Activated T-cell treated with anti-CD3 and anti-CD28 coated beads for 4 hours (primary cell): Measurements from ENCODE around the gene CLRN3.

Experiments used
- DNase-seq: peaks from one replicate; pipeline ENCODE4 v3.0.0-alpha.2; 2020

The CLRN3 gene

GRCh38 chr10:127894146-127894545 lies 1.4 kb upstream of the CLRN3 start:
- DNase-seq = no peak

DNA sequence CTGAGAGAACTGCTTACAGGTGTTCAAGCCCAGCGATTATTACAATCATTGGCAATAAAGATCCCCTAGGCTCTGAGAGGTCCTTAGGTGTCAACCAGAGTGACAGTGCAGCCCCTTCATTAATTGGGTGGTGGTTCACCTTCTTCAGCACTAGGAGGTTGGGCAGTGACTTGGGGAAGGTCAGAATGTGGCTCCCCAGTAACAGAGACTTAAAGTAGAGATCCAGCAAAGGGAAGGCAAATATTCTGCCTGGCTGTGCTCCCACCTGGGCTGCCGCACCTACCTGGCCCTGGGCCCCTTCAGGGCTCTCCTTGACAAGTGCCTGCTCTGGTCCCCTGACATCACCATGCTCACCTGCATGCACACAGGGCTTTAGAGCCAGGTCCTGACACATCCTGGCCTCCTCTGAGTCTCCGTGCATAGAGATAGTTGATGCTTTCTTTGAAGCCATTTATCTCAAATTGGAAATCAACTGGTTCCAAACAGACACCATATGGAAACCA lies 1.9 kb downstream of the CLRN3 start:
- no peak for DNase-seq

GRCh38 chr10:127890216-127890615 lies 2.5 kb downstream of the CLRN3 start:
- DNase-seq = no peak

DNA sequence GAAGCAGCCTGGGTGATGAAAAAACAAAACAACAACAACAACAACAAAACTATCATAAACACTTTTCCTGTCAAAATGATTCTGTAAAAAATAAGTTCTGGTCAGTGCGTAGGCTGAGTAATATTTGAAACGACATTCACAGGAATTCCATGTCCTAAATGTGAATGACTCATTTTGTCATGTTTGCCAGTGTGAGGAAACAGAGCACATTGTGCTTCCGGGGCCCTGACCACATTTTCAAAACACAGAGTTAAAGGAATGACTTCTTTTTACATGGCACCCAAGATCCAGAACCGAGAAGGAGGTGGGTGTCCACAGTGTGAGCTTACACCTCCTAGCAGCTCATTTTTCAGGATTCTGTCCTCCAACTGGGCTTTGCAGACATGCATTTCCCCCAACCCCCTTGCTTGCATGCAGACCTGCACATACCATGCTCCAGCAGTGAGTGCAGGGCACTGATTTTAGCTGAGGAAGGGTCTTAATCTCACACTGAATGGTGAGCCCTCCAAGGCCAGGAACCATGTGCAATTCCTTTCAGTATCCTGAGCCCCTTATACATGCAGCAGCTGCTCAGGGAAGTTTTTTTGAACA lies 3.0 kb downstream of the CLRN3 start:
- no peak for DNase-seq

DNA sequence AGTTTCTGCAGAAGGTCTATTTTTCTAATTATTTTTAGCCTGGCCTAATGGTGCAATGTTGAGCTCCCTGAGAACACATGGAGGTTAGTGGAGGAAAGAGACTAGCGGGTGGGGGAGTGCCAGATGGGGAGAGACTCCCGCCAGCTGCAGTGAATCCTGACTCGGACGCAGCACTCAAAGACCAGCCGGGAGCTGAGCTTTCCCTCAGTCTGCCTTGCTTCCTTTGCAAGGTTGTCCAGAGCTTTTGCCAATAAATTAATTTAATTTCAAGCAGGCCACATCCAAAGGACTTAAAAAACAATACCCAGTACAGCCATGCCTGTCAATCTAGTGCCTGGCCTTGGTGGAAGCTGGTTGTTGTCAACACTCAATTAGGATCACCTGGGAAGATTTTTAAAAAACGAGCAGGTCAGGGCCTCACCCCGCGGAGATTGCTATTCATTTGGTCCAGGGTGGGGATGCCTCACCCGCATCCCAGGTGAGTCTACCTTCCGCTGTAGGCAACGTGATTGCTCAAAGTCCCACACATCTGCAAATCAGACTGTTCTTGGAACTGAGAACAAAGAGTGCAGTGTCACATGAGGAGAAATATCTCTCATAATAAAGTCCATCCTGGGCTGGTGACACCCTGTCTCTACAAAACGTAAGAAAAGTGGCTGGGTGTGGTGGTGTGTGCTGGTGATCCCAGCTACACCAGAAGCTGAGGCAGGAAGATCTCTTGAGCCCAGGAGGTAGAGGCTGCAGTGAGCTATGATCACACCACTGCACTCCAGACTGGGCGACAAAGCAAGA lies 4.0 kb downstream of the CLRN3 start:
- DNase-seq = no peak

- DNase-seq = no peak
These were observed 5.0 kb downstream of the CLRN3 start for GRCh38 chr10:127887541-127888415.

GRCh38 chr10:127886371-127887051 lies 6.2 kb downstream of the CLRN3 start:
- no peak for DNase-seq

DNA sequence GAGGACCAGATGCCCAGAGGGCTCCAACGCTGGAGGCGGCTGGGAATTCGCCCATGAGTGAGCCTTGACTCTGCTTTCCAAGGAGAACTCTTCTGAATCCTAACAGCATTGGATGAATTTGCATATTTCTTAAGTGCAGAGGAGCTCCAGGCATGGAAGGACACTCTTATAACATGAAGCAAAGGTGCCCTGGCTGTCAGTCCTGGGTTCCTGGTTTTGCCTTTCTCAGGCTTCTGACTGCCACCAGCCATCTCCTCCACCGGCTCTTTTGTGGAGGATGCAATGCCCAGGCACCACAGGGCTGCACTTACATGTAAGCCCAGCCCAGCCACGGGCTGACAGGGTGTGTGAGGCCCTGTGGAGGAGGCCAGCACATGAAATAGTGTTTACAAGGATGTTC lies 8.2 kb downstream of the CLRN3 start:
- no peak for DNase-seq

DNA sequence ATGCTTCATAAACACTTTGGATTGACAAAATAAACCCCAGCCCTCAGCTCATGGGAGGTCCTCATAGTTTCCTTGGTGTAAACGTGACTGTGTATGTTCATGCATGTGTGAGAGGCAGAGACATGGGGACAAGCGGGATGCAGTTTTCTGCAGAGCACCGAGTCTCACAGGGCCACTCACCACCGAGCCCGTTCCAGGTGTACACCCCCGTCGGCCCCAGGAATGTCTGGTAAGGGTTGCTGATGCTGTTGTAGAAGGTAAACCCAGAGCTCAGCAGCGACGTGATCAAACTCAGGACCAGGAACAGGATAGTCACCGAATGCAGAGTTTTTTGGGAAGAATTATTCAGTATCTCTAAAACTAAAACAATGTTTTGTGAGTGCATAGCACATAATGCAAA lies 9.2 kb downstream of the CLRN3 start:
- DNase-seq = no peak

DNA sequence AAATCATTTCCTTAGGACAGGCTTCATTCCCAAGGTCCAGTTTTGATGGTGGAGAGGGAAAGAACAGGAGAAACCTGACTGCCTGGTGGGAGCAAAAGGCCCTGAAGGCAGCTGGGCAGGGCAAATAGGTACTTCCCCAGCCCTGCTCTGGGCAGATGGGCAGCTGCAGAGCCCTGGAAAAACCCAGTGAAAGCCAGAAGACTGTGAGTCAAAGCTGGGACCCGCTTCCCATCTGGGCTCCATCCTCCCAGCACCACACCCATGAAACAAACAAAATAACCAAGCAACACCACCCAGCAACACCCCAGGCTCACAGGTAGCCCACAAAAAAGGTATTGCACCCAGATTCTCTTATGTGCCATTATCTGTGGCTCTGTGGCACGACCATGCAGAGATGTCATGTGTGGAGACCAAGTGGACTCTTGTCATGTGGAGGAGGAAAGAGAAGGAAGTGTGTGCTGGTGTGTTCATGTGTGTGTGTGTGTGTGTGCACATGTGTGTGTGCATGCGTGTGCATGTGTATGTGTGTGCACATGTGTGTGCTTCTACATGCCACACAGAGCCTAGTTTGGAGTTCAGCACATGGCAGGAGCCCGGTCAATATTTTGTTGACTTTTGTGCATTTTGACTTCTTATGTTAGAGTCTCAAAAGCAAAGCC lies 9.8 kb downstream of the CLRN3 start:
- DNase-seq = no peak

DNA sequence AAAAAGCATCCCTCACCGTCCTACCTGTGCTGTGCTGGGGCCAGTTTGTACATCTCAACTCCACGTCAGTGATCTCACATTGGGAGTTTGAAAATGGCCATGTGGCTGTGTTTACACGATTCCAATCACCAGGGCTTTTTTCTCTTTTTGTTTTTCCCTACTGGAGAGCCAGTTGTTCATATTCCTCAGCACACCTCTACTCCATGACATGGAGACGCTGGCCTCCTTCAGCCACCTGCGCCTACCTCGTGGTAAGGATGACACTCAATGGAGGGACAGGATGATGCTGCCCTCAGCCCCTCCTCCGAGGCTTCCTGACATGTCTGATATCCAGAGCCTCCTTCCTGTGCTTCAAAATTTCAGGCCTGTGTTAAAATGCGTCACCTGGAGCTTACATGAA lies 10.3 kb downstream of the CLRN3 start:
- no peak for DNase-seq

DNA sequence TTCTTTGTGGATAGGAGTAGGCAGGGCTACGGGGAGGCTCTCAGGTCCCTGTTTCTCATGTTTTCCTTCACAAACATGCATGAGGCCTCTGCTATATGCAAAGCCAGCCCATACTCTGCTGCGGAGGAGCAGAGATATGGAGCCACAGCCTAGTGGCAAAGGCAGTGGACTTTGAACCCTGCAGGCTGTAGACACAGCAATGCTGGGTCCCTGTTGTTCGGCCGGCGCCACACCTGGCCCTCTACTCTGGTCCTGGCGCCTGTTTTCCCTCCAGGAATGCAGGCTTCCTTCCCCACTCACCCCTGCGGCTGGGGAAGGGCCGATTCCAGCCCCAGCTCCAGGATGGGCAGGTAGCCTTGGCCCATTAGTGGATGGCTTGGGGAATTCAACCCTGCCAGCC lies 11.5 kb downstream of the CLRN3 start:
- no peak for DNase-seq

DNA sequence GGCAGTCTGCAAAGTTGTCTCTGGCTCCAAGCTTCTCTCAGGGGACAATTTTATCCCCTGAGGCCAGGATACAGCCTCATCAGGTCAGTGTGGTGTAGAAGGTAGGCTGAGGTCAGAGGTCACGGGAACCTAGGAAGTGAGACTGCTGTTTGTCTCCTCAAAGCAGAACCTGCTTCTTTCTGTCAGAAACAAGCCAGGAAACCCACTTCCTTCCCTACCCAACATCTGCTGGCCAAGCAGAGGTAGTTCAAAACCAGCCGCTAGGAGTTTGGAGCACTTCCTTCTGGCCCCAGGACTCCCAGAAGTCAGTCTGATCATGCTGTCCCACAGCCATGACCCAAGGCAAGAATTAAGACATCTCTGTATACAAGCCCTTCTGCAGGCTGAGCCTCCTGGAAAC lies 12.2 kb downstream of the CLRN3 start:
- no peak for DNase-seq

- no peak for DNase-seq
These were observed 14.2 kb downstream of the CLRN3 start for GRCh38 chr10:127878475-127879055.

DNA sequence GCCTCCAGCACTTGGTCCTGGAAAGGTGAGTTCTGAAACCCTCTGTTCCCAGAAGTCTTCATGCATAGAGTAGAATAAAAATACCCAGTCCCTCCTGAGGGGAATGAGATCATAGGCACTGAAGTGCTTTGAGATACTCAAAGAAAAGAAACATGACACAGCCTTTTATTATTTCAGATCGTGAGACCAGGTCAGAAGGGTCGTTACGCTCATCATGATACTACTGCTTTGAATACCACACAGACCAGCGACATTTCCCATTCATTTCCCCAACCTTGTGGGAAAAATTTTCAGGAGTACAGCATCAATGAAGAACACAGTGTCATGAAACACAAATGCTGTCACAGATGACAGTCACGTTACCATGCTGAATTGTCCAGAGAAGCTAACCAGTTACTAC lies 15.0 kb downstream of the CLRN3 start:
- DNase-seq = no peak

DNA sequence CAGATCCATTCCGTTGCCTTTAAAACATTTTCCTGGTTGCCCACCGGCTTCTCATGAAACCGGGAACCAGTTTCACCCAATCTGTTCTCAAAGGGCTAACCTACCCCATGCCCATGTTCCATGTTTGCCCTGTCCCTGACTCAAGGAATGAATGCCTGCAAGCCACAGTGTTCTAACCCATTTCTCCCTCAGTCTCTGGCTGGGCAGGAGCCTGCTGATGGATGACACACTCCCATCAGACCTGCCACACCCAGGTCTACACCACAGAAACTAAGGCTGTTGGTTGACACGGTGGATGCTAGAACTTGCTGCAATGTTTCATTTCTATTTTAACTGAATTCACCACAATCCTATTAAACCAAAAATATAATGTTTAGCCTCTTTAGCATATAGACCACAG lies 15.6 kb downstream of the CLRN3 start:
- no peak for DNase-seq

GRCh38 chr10:127875916-127876315 lies 16.8 kb downstream of the CLRN3 start:
- DNase-seq = no peak

DNA sequence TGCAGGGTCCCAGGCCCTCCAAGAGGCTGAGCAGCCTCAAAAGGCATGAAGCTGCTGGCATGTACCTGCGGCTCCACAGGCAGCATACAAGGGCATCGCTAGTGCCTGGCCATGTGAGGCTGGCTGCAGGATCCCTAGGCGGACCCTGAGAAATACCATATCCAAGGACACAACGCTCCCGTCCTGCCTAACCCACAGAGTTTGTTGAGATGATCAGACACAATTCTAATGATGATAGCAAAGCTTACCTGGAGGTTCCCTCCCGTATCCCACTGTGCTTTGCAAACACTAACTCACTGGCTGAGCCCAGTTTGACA lies 17.3 kb downstream of the CLRN3 start:
- no peak for DNase-seq

- no peak for DNase-seq
These were observed 17.9 kb downstream of the CLRN3 start for GRCh38 chr10:127874671-127875448.

GRCh38 chr10:127873901-127874470 lies 18.8 kb downstream of the CLRN3 start:
- no peak for DNase-seq
